GM19438 (cell line): ENCODE results near the gene PTCH1.

ENCODE experiments used
- ATAC-seq: cut with Tn5 transposase; IDR thresholded peaks from one replicate; pipeline ENCODE4 v1.9.1; 2021; ENCODE audit warnings: low read depth; ENCODE audit not compliant: unreplicated experiment

The PTCH1 gene

DNA sequence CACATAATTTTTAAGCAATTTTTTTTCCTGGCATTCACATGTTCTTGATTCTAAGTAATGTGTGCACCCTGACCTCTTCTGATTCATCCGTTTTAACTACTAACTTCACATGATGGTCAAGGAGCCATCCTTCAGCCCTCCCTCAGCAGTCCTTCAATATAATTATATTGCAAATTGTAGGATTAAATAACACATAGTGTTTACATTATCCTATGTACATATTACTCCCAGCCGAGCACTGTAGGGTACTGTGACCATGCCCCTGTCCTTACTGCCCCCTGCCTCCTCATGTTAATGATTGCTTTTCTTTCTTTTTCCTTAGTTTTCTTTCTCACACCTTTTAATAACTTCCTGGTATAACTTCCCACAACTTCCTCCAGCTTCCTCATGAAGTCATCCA is 103.0 kb downstream of the PTCH1 start:
- ATAC-seq: no peak

DNA sequence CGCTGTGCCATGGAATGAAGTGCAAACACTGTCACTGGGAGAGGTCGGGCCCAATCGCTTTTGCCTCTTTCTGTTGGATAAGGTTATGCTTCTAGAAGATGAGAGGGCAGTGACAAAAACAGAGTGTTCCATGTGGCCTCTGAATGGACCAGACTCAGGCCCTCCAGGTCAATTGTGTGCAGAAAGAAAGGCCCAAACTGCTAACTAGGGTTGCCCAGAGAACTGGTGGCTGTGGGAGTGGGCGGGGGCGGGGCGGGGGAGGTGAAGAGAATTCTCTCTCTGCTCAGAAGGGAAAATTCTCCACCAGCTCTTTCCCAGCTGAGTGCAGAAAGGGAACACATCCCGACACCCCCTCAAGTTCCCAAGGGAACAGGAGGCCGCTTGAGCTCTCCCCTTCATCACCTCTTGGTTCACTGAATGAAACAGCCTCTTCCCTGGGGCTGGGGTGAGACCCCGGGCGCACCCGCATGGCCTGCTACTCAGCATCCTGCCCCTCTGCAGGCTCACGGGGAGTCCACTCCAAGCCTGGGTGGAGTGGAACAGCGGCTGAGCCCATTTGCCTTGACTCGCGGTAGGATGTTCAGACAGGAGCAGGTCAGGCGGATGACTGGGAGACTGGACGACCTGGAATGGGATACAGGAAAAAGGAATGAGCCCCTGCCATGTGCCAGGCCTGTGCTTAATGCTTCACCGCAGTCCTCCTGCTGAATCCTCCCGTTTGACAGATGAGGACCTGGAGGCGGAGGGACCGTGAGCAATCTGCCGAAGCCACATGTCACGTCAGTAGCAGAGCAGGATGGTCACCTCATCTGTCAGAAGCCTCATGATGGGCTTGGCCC is 105.5 kb downstream of the PTCH1 start:
- no peak for ATAC-seq

DNA sequence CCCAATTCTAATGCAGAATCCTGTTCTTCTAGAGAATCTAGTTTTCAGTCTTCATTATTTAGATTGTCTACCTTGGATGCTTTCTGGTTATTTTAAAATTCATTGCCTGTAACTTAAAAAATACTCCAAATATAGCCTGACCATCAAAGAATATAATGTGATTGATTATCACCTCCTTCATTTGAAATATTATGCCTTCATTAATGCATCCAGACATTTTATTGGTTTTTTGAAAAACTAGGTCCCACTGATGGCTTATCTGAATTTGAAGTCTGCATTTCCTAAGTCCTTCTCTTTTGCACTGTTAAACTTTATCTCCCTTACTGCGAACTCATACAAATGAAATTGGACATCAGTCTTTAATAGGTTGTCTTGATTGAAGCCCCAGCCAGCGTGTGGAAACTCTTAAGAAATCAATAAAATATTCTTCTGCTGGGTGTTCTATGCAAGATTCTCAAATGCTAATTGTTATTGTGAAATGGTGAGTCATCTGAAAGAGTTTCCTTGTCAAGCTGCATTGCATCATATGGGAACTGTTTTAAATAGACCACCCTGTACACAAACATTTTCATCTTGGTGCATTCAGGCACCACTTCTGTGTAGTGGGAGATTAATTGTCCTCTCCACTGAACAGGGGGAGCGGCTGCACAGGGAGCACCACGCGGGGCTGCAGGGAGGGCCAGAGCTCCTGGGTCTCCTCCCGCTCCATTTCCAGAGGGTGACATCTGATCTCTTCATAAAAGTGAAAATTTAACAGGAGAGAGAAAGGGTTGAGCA is 106.9 kb downstream of the PTCH1 start:
- no peak for ATAC-seq

DNA sequence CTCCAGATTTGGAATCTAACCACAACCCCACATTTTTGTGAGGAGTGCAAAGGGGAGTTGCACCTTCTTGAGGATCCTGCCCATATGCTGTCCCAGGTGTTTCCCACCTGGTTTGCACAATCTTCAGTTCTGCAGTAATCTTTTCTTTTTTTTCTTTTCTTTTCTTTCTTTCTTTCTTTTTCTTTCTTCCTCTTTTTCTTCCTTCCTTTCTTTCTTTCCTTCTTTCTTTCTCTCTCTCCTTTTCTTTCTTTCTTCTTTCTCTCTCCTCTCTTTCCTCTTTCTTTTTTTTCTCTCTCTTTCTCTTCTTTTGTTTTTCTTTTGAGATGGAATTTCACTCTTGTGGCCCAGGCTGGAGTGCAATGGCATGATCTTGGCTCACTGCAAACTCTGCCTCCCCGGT is 109.2 kb downstream of the PTCH1 start:
- no peak for ATAC-seq

DNA sequence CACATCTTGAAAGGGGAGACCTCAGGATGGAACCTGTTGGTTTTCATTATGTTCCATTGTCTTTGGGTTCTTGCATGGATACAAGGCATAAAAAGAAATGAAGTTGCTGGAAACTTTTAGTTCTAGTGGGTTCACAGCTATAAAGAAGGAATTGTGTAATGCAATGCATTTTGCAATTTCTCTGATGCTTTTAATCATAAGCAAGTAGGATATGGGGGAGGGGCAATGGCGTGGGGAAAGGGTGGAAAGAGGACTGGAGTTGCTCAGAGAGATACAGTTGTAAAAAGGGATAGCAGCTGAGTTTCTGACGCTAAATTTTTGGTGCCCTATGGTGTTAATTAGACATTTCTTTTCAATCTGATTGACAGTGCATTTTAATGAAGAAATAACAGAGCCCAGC is 110.7 kb downstream of the PTCH1 start:
- ATAC-seq: no peak

DNA sequence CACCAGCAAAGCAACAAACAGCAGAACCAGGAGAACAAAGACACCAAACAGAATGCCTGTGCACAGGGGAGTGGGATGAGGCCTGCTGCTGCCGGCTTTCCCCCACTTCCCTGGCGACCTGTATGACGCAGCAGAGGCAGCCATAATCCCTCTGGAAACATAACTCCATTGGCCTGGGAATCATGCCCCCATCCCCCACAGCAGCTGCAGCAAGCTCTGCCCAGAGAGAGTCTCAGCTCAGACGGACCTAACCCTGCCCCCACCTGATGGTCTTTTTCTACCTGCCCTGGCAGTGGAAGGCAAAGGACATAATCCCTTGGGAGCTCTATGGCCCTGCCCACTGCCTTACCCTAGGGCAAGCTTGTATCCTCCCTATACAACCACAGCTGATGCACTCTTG is 117.5 kb downstream of the PTCH1 start:
- no peak for ATAC-seq
